ACC112 (cell line): ENCODE measurements around the gene ARHGAP33.

Source experiments
- H2AFZ ChIP-seq: fragments of 200-600 bp; sonication (generic); one replicate; pipeline ENCODE4 v1.6.0; 2017; ENCODE audit warnings: antibody characterized with exemption, low read length; ENCODE audit not compliant: unreplicated experiment
- H3K27ac ChIP-seq: fragments of 200-600 bp; sonication (generic); 2 replicates; pipeline ENCODE4 v1.5.1; 2014; ENCODE audit warnings: low read depth, mild to moderate bottlenecking, antibody characterized with exemption, low read length, moderate library complexity
- H3K27me3 ChIP-seq: fragments of 200-600 bp; sonication (generic); 2 replicates; pipeline ENCODE4 v1.6.1; 2014; ENCODE audit warnings: mild to moderate bottlenecking, antibody characterized with exemption, low read length, moderate library complexity, mixed read lengths; ENCODE audit not compliant: insufficient read depth
- H3K36me3 ChIP-seq: fragments of 200-600 bp; sonication (generic); 2 replicates; pipeline ENCODE4 v1.6.1; 2016; ENCODE audit warnings: mild to moderate bottlenecking, antibody characterized with exemption, low read length, moderate library complexity, mixed read lengths; ENCODE audit not compliant: insufficient read depth
- H3K4me1 ChIP-seq: fragments of 200-600 bp; sonication (generic); one replicate; pipeline ENCODE4 v1.6.1; 2016; ENCODE audit warnings: low read length, mixed read lengths; ENCODE audit not compliant: insufficient read depth, unreplicated experiment, control insufficient read depth
- H3K4me3 ChIP-seq: fragments of 200-600 bp; sonication (generic); 2 replicates; pipeline ENCODE4 v1.5.1; 2014; ENCODE audit warnings: mild to moderate bottlenecking, low read depth, low read length
- H3K79me2 ChIP-seq: fragments of 200-600 bp; sonication (generic); one replicate; pipeline ENCODE4 v1.6.0; 2016; ENCODE audit warnings: low read length; ENCODE audit not compliant: control insufficient read depth, unreplicated experiment, insufficient read depth

The ARHGAP33 gene

GRCh38 chr19:35733180-35734125 is 41.9 kb upstream of the ARHGAP33 start:
- no peak overlapping the region for H3K27ac ChIP-seq
- no peaks in the 10 kb centered on the region for H3K36me3 ChIP-seq
- H3K4me3 ChIP-seq: no peak overlapping the region
- H2AFZ ChIP-seq: no peak overlapping the region
- no peaks in the 10 kb centered on the region for H3K79me2 ChIP-seq
- H3K4me1 ChIP-seq: no peaks in the 10 kb centered on the region
- H3K27me3 ChIP-seq: no peaks in the 10 kb centered on the region

- Histone ChIP-seq H3K27me3 (no peaks in the 10 kb centered on the region), H3K27ac (no peak overlapping the region), H3K4me3 (no peak overlapping the region), H3K36me3 (no peaks in the 10 kb centered on the region), H2AFZ (no peak overlapping the region), H3K79me2 (no peaks in the 10 kb centered on the region), H3K4me1 (no peaks in the 10 kb centered on the region)
These were observed 41.1 kb upstream of the ARHGAP33 start for GRCh38 chr19:35734273-35734672.

- H3K36me3 ChIP-seq: no peaks in the 10 kb centered on the region
- H3K27me3 ChIP-seq: no peaks in the 10 kb centered on the region
- H2AFZ ChIP-seq: no peak overlapping the region
- H3K4me1 ChIP-seq: no peaks in the 10 kb centered on the region
- no peaks in the 10 kb centered on the region for H3K79me2 ChIP-seq
- H3K4me3 ChIP-seq: no peak overlapping the region
- H3K27ac ChIP-seq: no peak overlapping the region
These were observed 40.5 kb upstream of the ARHGAP33 start for GRCh38 chr19:35734889-35735288.

GRCh38 chr19:35736913-35737886 is 38.2 kb upstream of the ARHGAP33 start:
- H3K4me3 ChIP-seq: no peak overlapping the region
- no peaks in the 10 kb centered on the region for H3K36me3 ChIP-seq
- H3K27ac ChIP-seq: no peak overlapping the region
- no peaks in the 10 kb centered on the region for H3K27me3 ChIP-seq
- no peaks in the 10 kb centered on the region for H3K4me1 ChIP-seq
- H3K79me2 ChIP-seq: no peaks in the 10 kb centered on the region
- H2AFZ ChIP-seq: no peak overlapping the region

- H3K27me3 ChIP-seq: no peaks in the 10 kb centered on the region
- no peaks in the 10 kb centered on the region for H3K4me1 ChIP-seq
- no peaks in the 10 kb centered on the region for H3K36me3 ChIP-seq
- H3K4me3 ChIP-seq: no peak overlapping the region
- H3K79me2 ChIP-seq: no peaks in the 10 kb centered on the region
- H2AFZ ChIP-seq: no peak overlapping the region
- no peak overlapping the region for H3K27ac ChIP-seq
These were observed 37.1 kb upstream of the ARHGAP33 start for GRCh38 chr19:35738021-35738886.

GRCh38 chr19:35738887-35739229 is 36.5 kb upstream of the ARHGAP33 start:
- H3K4me1 ChIP-seq: no peaks in the 10 kb centered on the region
- no peak overlapping the region for H2AFZ ChIP-seq
- no peak overlapping the region for H3K27ac ChIP-seq

GRCh38 chr19:35739275-35740107 is 35.9 kb upstream of the ARHGAP33 start:
- H3K36me3 ChIP-seq: no peaks in the 10 kb centered on the region
- no peaks in the 10 kb centered on the region for H3K79me2 ChIP-seq
- no peak overlapping the region for H2AFZ ChIP-seq
- H3K4me3 ChIP-seq: peak overlapping the region; percentile 79; the same call in 1 of the 2 replicates
- H3K27me3 ChIP-seq: no peaks in the 10 kb centered on the region
- H3K27ac ChIP-seq: no peak overlapping the region
- no peaks in the 10 kb centered on the region for H3K4me1 ChIP-seq

More at GRCh38 chr19:35738887-35739229, 36.5 kb upstream of the ARHGAP33 start:
- no peaks in the 10 kb centered on the region for H3K36me3 ChIP-seq
- no peaks in the 10 kb centered on the region for H3K27me3 ChIP-seq
- no peaks in the 10 kb centered on the region for H3K79me2 ChIP-seq
- H3K4me3 ChIP-seq: no peak overlapping the region

- Histone ChIP-seq H3K27me3 (no peaks in the 10 kb centered on the region), H3K4me3 (peak overlapping the region; percentile 79), H3K79me2 (no peaks in the 10 kb centered on the region), H3K36me3 (no peaks in the 10 kb centered on the region), H3K27ac (no peak overlapping the region), H2AFZ (no peak overlapping the region), H3K4me1 (no peaks in the 10 kb centered on the region)
These were observed 35.3 kb upstream of the ARHGAP33 start for GRCh38 chr19:35740108-35740422.

GRCh38 chr19:35740423-35741202 is 34.8 kb upstream of the ARHGAP33 start:
- no peaks in the 10 kb centered on the region for H3K36me3 ChIP-seq
- H3K4me1 ChIP-seq: no peaks in the 10 kb centered on the region
- peak overlapping the region; percentile 81 for H3K4me3 ChIP-seq
- H2AFZ ChIP-seq: peak overlapping the region; percentile 82
- no peak overlapping the region for H3K27ac ChIP-seq
- no peaks in the 10 kb centered on the region for H3K27me3 ChIP-seq
- H3K79me2 ChIP-seq: peaks cover 1% of the 10 kb centered on the region
